Activated B cell treated with CpG ODN at 0.5 μM for 24 hours (primary cell): Measurements from ENCODE around the gene BMP15. TPM values are rescaled to one million over a fixed set of nuclear protein-coding genes. Genes with fewer than 3 reads are reported as not detected.

Source experiments
- ATAC-seq: fragments of 200-7000 bp; cut with Tn5 transposase; one replicate; pipeline ENCODE4 v1.10.0; 2021; ENCODE audit warnings: low read depth, mild to moderate bottlenecking, moderate library complexity
- CTCF ChIA-PET: fragments of 350-600 bp; sonication (Branson Sonifier 250); formaldehyde crosslinking; loops from one replicate; lab custom pipeline; 2021; ENCODE audit warnings: antibody characterized with exemption; lab: Charles Lee
- POLR2A ChIA-PET: fragments of 350-600 bp; sonication (Branson Sonifier 250); formaldehyde crosslinking; loops from one replicate; lab custom pipeline; 2021; ENCODE audit warnings: antibody characterized with exemption; lab: Charles Lee
- DNase-seq: peaks from one replicate; pipeline ENCODE4 v3.0.0; 2022
- H3K27ac Mint-ChIP-seq: one replicate; pipeline ENCODE4 v1.8.0; 2020; ENCODE audit warnings: mixed read lengths
- H3K27me3 Mint-ChIP-seq: one replicate; pipeline ENCODE4 v1.8.0; 2021; ENCODE audit warnings: mixed read lengths
- H3K36me3 Mint-ChIP-seq: one replicate; pipeline ENCODE4 v1.8.0; 2021; ENCODE audit warnings: low read depth, mixed read lengths
- H3K4me1 Mint-ChIP-seq: one replicate; pipeline ENCODE4 v1.8.0; 2021; ENCODE audit warnings: mixed read lengths
- H3K4me3 Mint-ChIP-seq: one replicate; pipeline ENCODE4 v1.8.0; 2020; ENCODE audit warnings: mild to moderate bottlenecking, mixed read lengths
- H3K9me3 Mint-ChIP-seq: one replicate; pipeline ENCODE4 v1.8.0; 2020; ENCODE audit warnings: mixed read lengths
- intact Hi-C: fragments of 100-400 bp; cut with micrococcal nuclease; formaldehyde crosslinking; loops from one replicate; pipeline ENCODE4 v1.15.1; 2024
- total RNA-seq: library from RNA; stranded (reverse); gene quantifications from 2 replicates; pipeline ENCODE4 v1.2.3, GENCODE V29; 2022
- TF ChIP-seq, protein P1 (sequence below): fragments of 200-600 bp; IDR thresholded peaks from one replicate; pipeline ENCODE4 v1.8.0; 2022; ENCODE audit warnings: antibody characterized with exemption, mild to moderate bottlenecking

Gene BMP15
- total RNA-seq, 1 donor from 2014 or later = not detected

DNA sequence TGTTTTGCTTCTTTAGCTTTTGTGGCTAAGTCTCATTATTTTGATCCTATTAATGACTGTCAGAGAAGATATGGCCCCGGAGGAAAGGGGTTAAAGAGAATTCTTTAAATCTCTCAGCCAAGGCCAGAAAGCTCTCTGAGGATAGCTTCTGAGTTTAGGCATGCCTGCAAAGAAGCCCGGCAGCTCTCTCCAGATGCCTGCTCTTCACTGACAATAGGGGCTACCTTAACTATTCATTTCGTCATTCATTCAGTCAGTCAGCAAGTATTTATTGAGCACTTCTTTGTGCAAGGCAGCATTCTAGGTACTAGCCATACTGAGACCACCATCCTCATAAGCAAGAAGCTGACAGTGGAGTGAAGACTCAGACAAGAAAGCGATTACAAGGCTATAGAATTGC, 34.0 kb upstream of the BMP15 start:
- POLR2A ChIA-PET = no interaction called here

DNA sequence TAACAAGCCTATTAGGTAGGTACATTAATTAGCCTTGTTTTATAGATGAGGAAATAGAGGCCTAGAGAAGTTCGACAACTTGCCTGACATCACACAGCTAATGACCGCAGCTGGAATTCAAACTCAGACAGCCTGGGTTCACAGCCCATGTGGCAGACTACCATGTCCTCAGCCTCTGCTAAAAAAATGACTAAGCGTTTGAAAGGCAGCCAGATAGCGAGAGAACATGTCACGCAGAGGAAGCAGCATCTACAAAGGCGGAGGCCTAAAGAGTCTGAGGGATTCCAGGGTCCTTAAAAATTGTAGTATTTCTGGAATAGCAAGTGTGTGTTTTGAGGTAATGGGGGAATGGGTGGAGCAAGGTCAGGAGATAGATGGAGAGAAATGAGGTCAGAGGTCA, 33.2 kb upstream of the BMP15 start:
- ChIA-PET CTCF (no interaction called here), POLR2A (no interaction called here)
- no peak overlapping the region for H3K4me3 Mint-ChIP-seq
- DNase-seq (no peak), ATAC-seq (no peak)
- no peaks in the 10 kb centered on the region for H3K27me3 Mint-ChIP-seq
- no peaks in the 10 kb centered on the region for H3K36me3 Mint-ChIP-seq
- H3K9me3 Mint-ChIP-seq = no peaks in the 10 kb centered on the region
- no peaks in the 10 kb centered on the region for H3K4me1 Mint-ChIP-seq
- no peak overlapping the region for H3K27ac Mint-ChIP-seq
- intact Hi-C loops = no loop called here
- TF ChIP-seq, protein P1, sequence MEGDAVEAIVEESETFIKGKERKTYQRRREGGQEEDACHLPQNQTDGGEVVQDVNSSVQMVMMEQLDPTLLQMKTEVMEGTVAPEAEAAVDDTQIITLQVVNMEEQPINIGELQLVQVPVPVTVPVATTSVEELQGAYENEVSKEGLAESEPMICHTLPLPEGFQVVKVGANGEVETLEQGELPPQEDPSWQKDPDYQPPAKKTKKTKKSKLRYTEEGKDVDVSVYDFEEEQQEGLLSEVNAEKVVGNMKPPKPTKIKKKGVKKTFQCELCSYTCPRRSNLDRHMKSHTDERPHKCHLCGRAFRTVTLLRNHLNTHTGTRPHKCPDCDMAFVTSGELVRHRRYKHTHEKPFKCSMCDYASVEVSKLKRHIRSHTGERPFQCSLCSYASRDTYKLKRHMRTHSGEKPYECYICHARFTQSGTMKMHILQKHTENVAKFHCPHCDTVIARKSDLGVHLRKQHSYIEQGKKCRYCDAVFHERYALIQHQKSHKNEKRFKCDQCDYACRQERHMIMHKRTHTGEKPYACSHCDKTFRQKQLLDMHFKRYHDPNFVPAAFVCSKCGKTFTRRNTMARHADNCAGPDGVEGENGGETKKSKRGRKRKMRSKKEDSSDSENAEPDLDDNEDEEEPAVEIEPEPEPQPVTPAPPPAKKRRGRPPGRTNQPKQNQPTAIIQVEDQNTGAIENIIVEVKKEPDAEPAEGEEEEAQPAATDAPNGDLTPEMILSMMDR = no peak

More for the DNA sequence above, 34.0 kb upstream of the BMP15 start:
- Mint-ChIP-seq H3K4me1 (no peaks in the 10 kb centered on the region), H3K9me3 (no peaks in the 10 kb centered on the region), H3K4me3 (no peak overlapping the region), H3K27ac (no peak overlapping the region), H3K27me3 (no peaks in the 10 kb centered on the region), H3K36me3 (no peaks in the 10 kb centered on the region)
- CTCF ChIA-PET = no interaction called here
- intact Hi-C loops = no loop called here
- TF ChIP-seq, protein P1 = no peak
- DNase-seq = no peak
- no peak for ATAC-seq

- ATAC-seq (no peak), DNase-seq (no peak)
- ChIA-PET POLR2A (no interaction called here), CTCF (no interaction called here)
- no peaks in the 10 kb centered on the region for H3K36me3 Mint-ChIP-seq
- H3K27me3 Mint-ChIP-seq = no peaks in the 10 kb centered on the region
- no peaks in the 10 kb centered on the region for H3K4me1 Mint-ChIP-seq
- H3K9me3 Mint-ChIP-seq = no peaks in the 10 kb centered on the region
- H3K4me3 Mint-ChIP-seq = no peak overlapping the region
- no peak overlapping the region for H3K27ac Mint-ChIP-seq
- intact Hi-C loops = no loop called here
- TF ChIP-seq, protein P1 = no peak
Measured at GRCh38 chrX:50881028-50881427, 29.5 kb upstream of the BMP15 start.

DNA sequence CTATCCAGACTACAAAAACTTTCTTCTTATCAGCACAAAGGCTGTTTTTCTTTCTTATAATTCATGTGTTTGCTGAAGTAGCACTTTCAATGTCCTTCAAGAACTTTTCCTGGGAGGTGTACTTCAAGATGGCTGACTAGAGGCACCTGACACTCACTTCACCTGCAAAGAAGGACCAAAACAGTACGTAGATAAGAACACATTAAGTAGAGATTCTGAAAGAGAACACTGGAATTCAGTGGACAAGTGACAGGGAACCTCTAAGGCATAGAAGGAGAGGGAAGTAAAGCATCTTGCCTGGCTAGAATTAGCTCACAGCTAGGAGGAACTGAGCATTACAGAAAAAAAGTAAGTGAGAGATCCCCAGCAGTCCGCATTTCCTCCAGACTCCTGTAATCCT, 21.7 kb upstream of the BMP15 start:
- H3K27ac Mint-ChIP-seq = no peak overlapping the region
- ATAC-seq (no peak), DNase-seq (no peak)
- peaks cover 5% of the 10 kb centered on the region for H3K9me3 Mint-ChIP-seq
- H3K4me3 Mint-ChIP-seq = no peak overlapping the region
- intact Hi-C loops = no loop called here
- POLR2A ChIA-PET = no interaction called here
- H3K4me1 Mint-ChIP-seq = no peaks in the 10 kb centered on the region
- H3K36me3 Mint-ChIP-seq = no peaks in the 10 kb centered on the region
- CTCF ChIA-PET = no interaction called here
- H3K27me3 Mint-ChIP-seq = no peaks in the 10 kb centered on the region
- TF ChIP-seq, protein P1 = no peak

DNA sequence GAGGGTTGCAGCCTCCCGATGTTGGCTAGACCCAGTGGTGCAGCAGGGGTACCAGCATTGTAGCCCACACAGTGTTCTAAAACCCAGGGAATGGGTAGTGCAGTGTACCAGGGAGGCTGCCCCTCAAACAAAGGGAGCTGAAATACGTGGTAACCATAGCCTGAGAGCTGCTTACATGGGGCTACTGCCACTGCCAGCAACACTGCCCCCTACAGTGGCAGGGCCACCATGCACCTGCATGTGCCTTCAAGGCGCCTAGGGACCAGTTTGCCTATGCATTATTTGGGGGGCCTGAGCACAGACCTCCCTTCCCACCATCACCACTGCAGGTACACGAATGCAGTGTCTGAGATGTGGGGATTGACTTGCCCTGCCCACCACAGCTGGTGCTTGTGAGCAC, 21.0 kb upstream of the BMP15 start:
- CTCF ChIA-PET = no interaction called here

More for the DNA sequence above, 21.0 kb upstream of the BMP15 start:
- H3K4me3 Mint-ChIP-seq = no peak overlapping the region
- no peak for DNase-seq
- H3K27ac Mint-ChIP-seq = no peak overlapping the region
- TF ChIP-seq, protein P1 = no peak
- intact Hi-C loops = no loop called here
- POLR2A ChIA-PET = no interaction called here
- H3K9me3 Mint-ChIP-seq = peaks cover 5% of the 10 kb centered on the region
- no peaks in the 10 kb centered on the region for H3K4me1 Mint-ChIP-seq
- no peaks in the 10 kb centered on the region for H3K27me3 Mint-ChIP-seq
- no peaks in the 10 kb centered on the region for H3K36me3 Mint-ChIP-seq
- no peak for ATAC-seq
